DMS114 treated with DMSO at 0.1 percent for 48 hours (cell line): ENCODE measurements around the gene TBC1D4.

ENCODE experiments used
- DNase-seq: peaks from one replicate; lab custom pipeline; 2025; ENCODE audit not compliant: unreplicated experiment; lab: John Stamatoyannopoulos, UW

Gene TBC1D4

GRCh38 chr13:75486146-75487062 lies 4.4 kb upstream of the TBC1D4 start:
- DNase-seq: no peak

DNA sequence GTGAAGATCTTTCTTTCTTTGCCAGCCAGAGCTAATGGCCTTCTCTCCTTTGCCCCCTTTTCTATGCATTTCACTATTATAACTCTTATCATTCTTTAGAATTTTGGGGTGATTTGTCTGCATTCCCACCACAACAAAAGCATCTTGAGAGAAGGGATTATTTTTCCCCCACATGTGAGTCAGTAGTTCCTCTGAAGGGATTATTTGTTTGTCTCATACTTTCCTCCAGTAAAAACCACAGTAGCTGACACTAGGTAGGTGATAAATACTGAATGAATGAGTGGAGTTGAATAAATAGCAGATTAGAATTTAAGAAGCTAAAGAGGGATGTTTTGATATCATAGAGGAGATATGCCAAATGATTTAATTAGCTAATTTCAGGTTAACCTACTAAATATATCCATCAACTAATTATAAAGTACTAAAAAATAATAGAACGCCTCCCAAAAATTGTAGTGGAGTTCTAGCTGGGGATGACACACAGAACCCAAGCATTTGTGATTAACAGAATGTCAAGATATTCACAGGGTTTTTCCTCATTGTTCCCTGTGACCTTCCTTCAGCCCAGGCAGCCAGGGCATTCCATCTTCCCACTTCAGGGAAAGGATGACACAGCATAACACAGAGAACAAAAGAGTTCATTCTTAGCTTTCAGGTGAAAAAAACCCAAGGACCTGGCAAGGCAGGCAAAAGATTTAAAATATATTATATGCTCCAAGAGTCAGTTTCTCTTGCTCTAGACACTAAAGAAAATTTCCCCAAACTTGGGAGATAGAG lies 3.5 kb upstream of the TBC1D4 start:
- DNase-seq: no peak

- DNase-seq: no peak
Measured at GRCh38 chr13:75482820-75483079, 781 bp upstream of the TBC1D4 start.

GRCh38 chr13:75481176-75482069 lies 546 bp downstream of the TBC1D4 start:
- no peak for DNase-seq

- no peak for DNase-seq
Measured at GRCh38 chr13:75480671-75481175, 1.2 kb downstream of the TBC1D4 start.

- no peak for DNase-seq
Measured at GRCh38 chr13:75479102-75479740, 2.7 kb downstream of the TBC1D4 start.

GRCh38 chr13:75478659-75479058 lies 3.3 kb downstream of the TBC1D4 start:
- DNase-seq: no peak

GRCh38 chr13:75474956-75475355 lies 7.0 kb downstream of the TBC1D4 start:
- no peak for DNase-seq

- no peak for DNase-seq
Measured at GRCh38 chr13:75473468-75473867, 8.5 kb downstream of the TBC1D4 start.

- DNase-seq: no peak
Measured at GRCh38 chr13:75470676-75471075, 11.3 kb downstream of the TBC1D4 start.

DNA sequence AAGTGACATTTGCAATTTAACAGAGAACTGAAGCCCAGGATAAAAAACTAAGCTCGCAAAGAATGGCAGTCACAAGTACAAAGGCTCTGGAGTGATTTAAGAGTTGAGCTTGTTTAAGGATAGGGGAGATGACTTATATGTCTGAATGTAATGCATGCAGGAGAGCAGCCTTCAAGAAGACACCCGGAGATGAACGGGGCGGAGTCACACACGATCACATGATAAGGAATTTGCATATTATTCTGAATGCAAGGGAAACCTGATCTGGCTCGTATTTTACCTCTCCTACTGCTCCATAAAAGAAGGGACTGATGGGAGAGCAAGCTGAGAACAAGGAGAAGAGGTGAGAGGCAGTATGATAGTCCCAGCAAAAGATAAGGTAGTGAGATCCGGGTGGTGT lies 12.9 kb downstream of the TBC1D4 start:
- DNase-seq: no peak

DNA sequence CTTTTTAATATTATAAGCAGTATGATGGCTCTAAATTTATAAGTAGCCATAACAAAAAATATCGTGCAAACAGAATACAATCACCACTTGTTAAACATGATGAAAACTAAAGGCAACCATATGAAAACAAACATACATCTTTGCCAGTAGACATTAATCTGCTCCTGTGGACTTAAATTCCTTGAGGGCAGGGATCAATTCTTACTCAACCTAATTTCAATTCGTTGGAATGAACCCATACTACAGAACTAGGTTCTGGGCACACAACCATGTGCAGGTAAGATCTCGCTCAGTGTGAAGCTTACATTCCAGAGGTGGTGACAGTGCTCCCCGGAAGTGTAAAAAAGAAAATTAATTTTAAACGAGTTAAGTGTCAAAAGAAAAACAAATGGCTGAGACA lies 13.4 kb downstream of the TBC1D4 start:
- DNase-seq: no peak

DNA sequence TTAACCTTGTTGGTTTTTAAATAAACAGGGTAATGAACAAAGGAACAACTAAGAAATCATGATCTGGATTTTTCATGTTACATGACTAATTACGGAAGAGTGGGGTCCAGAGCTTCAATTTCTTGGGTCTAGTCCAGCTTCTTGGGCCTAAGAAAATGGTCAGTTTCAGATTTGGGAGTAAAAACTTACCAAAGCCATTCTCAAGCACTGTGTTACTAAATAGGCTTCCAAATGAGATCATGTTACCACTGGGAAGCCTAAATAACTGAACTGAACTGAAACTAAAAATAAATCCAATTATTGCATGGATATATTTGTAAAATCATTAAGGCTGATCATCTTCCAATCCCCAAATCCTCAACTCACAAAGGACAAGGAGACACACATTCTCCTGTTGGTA lies 13.9 kb downstream of the TBC1D4 start:
- DNase-seq: no peak

GRCh38 chr13:75467040-75467728 lies 14.8 kb downstream of the TBC1D4 start:
- no peak for DNase-seq

GRCh38 chr13:75465236-75465635 lies 16.7 kb downstream of the TBC1D4 start:
- DNase-seq: no peak

DNA sequence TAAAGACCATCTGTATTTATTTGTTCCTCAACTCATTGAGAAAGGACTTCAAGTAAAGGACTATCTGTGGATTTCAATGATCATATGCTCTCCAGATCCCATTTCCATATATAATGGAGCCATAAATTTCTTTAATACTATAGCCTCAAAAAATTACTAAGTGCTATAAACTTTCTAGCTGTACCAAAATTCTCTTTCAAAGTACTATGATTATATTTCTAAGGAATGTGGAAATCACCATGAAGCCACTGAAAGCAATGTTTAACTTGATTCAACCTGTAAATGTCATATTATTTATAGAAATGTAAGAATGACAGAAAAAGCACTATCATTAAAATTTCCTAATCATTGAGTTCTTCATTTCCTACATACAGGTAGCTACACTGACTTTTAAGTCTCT lies 20.7 kb downstream of the TBC1D4 start:
- DNase-seq: no peak

DNA sequence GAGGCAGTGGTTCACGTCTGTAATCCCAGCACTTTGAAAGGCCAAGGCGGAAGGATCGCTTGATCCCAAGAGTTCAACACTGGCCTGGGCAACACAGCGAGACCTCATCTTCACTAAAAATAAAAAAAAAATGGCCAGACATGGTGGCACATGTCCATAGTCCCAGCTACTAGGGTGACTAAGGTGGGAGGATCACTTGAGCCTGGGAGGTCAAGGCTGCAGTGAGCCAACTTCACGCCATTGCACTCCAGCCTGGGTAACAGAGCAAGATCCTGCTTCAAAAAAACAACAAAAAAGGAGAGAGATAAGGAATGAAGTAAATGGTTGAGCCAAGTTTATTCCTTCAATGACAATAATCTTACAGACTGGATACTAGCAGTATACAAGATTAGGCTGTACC lies 21.3 kb downstream of the TBC1D4 start:
- DNase-seq: no peak

- no peak for DNase-seq
Measured at GRCh38 chr13:75458696-75459422, 23.1 kb downstream of the TBC1D4 start.

DNA sequence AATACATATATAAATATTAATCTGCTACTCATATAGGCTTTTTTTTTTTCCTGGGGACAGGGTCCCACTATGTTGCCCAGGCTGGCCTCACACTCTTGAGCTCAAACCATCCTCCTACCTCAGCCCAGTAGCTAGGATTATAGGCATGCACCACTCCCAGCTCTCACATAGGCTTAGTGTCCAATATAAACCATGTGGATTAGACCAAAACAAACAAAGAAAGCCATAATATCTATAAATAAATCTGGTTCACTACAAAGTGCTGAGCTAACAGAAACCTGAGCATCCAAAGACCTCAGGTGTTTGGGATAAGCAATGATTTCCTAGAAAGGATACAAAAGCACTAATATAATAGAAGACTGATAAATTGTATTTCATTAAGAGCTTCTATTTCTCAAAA lies 26.0 kb downstream of the TBC1D4 start:
- DNase-seq: no peak

DNA sequence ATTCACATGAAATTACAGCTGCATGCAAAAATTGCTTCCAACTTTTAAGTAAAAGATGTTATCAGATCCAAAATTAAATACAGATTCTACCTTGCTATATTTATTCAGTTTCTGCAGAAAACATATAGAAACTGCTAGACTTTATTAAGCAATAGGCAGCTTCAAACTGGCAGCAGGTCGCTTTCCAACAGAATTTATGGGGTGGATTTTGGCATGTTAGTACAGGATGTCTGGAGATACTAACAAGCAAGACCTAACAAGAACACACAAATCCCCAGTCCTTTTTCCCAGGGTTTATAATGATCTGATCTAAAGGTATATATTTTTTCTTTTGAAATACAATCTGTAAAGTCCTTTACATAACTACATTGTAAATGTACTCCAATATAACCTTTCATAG lies 27.5 kb downstream of the TBC1D4 start:
- DNase-seq: no peak
